Measurements from ENCODE around the gene UNK.
"Not testable (repeated sequence)": the region's sequence is repeated elsewhere in the genome, so short reads cannot be mapped to it uniquely, and the experiment has no call there.

UNK gene

DNA sequence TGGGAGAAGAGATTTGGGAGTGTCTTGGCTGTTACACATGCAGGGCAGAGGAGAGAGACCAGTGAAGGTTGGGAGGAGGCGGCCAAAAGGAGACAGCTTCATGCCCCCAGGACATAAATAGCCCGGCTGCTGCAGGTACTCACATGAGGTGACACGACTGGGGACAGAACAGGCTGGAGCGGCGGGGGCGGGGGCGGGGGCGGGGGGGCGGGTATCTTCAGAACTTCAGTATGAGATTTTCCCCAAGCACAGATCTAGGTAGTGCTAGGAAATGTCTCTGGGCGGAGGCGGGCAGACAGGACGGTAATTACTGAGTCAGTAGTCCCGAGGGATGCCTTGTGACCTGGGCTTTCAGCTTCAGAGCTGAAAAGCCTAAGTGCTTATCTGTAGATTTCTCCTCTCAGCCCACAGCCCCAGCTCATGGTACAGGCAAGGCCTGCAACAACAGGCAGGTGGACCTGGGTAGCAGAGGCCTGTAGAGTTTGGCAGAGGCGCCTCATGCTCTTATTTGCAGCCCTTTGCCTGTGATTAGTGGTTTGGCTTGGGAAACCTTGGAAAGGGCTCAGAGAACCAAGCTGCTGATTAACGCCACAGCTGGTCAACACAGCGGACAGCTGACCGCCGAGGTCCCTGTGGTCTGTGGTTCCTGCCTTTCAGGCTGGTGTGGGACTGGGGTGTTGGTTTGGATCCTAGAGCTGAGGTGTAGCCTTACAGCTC, 24.5 kb downstream of the UNK start:
- TF ChIP-seq CTCF (IDR thresholded peaks at IDR 0.05; ENCODE audit: low read depth, low read length, missing control alignments) = no peak
- DNase-seq (ENCODE audit: low read depth) = peak; percentile 89
- no peak overlapping the region for H3K4me3 ChIP-seq (ENCODE audit: low read depth, low read length)
- in situ Hi-C loops (cut with HindIII; ENCODE audit: low sequenced_read_pairs) = no loop called here

DNA sequence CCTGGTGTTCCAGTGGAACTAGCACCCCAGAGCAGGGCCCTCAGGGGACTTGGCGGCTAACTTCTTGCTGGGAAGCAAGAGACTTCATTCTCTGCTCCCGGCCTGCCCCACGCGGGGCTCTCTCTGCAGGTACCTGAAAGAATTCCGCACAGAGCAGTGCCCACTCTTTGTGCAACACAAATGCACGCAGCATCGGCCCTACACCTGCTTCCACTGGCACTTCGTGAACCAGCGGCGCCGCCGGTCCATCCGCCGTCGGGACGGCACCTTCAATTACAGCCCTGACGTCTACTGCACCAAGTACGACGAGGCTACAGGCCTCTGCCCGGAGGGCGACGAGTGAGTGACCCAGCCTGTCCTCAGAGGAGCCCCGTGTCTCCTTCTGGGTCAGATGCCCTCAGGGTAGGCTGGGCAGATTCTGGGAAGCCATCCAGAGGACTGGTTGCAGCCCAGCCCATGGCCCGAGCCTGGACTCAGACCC, 25.1 kb downstream of the UNK start:
- no peak overlapping the region for H3K4me3 ChIP-seq (ENCODE audit: low read depth, low read length)
- no peak for TF ChIP-seq CTCF (IDR thresholded peaks at IDR 0.05; ENCODE audit: low read depth, low read length, missing control alignments)
- no peak for DNase-seq (ENCODE audit: low read depth)
- in situ Hi-C loops (cut with HindIII; ENCODE audit: low sequenced_read_pairs) = no loop called here

DNA sequence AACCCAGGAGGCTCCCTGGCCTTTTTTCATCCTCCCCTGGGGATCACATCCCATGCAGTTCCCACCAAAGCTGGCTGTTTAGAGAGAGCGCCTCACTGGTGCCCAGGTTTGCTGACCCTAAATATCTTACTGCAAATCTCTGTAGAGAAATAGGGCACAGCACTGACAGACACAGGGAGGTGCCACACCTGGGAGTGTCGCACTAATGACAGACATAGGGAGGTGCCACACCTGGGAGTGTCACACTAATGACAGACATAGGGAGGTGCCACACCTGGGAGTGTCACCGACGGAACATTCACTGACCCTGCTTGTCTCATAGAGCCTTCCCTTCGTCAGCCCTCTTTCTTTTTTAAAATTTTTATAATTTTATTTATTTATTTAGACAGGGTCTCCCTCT, 25.6 kb downstream of the UNK start:
- TF ChIP-seq CTCF (IDR thresholded peaks at IDR 0.05; ENCODE audit: low read depth, low read length, missing control alignments) = no peak
- no peak overlapping the region for H3K4me3 ChIP-seq (ENCODE audit: low read depth, low read length)
- no peak for DNase-seq (ENCODE audit: low read depth)
- in situ Hi-C loops (cut with HindIII; ENCODE audit: low sequenced_read_pairs) = no loop called here

- H3K4me3 ChIP-seq (ENCODE audit: low read depth, low read length); in situ Hi-C loops (cut with HindIII; ENCODE audit: low sequenced_read_pairs); DNase-seq (ENCODE audit: low read depth): not testable (repeated sequence)
These were observed 26.1 kb downstream of the UNK start for GRCh38 chr17:75810756-75811155.

DNA sequence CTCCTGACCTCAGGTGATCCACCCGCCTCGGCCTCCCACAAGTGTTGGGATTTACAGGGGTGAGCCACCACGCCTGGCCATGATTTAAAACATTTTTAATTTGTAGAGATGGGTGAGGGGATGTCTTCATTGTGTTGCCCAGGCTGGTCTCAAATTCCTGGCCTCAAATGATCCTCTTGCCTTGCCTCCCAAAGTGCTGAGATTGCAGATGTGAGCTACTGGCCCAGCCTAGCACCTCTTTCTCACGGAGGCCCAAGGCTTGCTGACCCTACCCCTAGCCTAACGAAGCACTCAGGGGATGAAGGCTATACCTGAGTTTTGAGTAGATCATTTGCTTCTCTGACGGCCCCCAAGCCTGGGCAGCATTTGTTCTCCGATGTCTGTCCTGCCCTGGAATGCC, 26.6 kb downstream of the UNK start:
- in situ Hi-C loops (cut with HindIII; ENCODE audit: low sequenced_read_pairs) = no loop called here
- H3K4me3 ChIP-seq (ENCODE audit: low read depth, low read length) = no peak overlapping the region
- no peak for DNase-seq (ENCODE audit: low read depth)
- no peak for TF ChIP-seq CTCF (IDR thresholded peaks at IDR 0.05; ENCODE audit: low read depth, low read length, missing control alignments)

GRCh38 chr17:75812096-75813013, 27.7 kb downstream of the UNK start:
- in situ Hi-C loops (cut with HindIII; ENCODE audit: low sequenced_read_pairs) = no loop called here
- no peak for TF ChIP-seq CTCF (IDR thresholded peaks at IDR 0.05; ENCODE audit: low read depth, low read length, missing control alignments)
- DNase-seq (ENCODE audit: low read depth) = no peak
- H3K4me3 ChIP-seq (ENCODE audit: low read depth, low read length) = no peak overlapping the region
